Peyer's patch (tissue), 4 donors: ENCODE data around the gene UBTF. TPM values are rescaled to one million over a fixed set of nuclear protein-coding genes. Genes with fewer than 3 reads are reported as not detected.

Experiments used
- DNase-seq, 3 donors: peaks; one replicate each; pipeline ENCODE4 v3.0.0-alpha.2; 2017 to 2019
- H3K27ac ChIP-seq, 4 donors: fragments of 200-600 bp; sonication (generic); one replicate each; pipeline ENCODE4 v1.5.1; 2016 to 2019
- H3K27me3 ChIP-seq, 2 donors: fragments of 200-600 bp; sonication (generic); one replicate each; pipeline ENCODE4 v1.5.1; 2019
- H3K36me3 ChIP-seq, 3 donors: fragments of 200-600 bp; sonication (generic); one replicate each; pipeline ENCODE4 v1.5.1; 2016 to 2019
- H3K4me1 ChIP-seq, 4 donors: fragments of 200-600 bp; sonication (generic); one replicate each; pipeline ENCODE4 v1.5.1; 2016 to 2019
- H3K4me3 ChIP-seq, 4 donors: fragments of 200-600 bp; sonication (generic); 1 replicate in 3 of 4; 2 replicates in 1 of 4; pipeline ENCODE4 v1.5.1; 2016 to 2019; ENCODE audit warnings: mild to moderate bottlenecking in 1 of 4
- H3K9me3 ChIP-seq, 4 donors: fragments of 200-600 bp; sonication (generic); one replicate each; pipeline ENCODE4 v1.5.1; 2016 to 2019; ENCODE audit warnings: mild to moderate bottlenecking in 1 of 4
- CTCF ChIP-seq, 6 experiments: fragments of 450-650 bp in 4 of 6; fragments of 200-600 bp in 2 of 6; sonication (generic) in 1 of 6; IDR thresholded peaks; one replicate each; pipeline ENCODE4 v1.5.1; 2017 to 2019; ENCODE audit warnings: antibody characterized with exemption in 6 of 6, mild to moderate bottlenecking in 3 of 6, moderate library complexity in 1 of 6
- POLR2A ChIP-seq, 2 donors: fragments of 450-650 bp; IDR thresholded peaks; one replicate each; pipeline ENCODE4 v1.5.1; 2017; ENCODE audit warnings: antibody characterized with exemption in 2 of 2, mild to moderate bottlenecking in 2 of 2, moderate library complexity in 2 of 2
- total RNA-seq, 4 donors: library from RNA; depleted of rRNA; stranded (reverse); fragments of >200 nt; gene quantifications; one replicate each; pipeline ENCODE4 v1.1.0, GENCODE V29; 2016

The UBTF gene
- total RNA-seq, 4 donors from 2014 or later, result 58.4 to 167 (median 77.7) TPM

- peaks cover 0 to 71% (median 0%) of the 10 kb centered on the region in 3 donors for H3K36me3 ChIP-seq
Measured at GRCh38 chr17:44210342-44211192, 8.9 kb downstream of the UBTF start.

GRCh38 chr17:44209786-44210341 lies 9.6 kb downstream of the UBTF start:
- Histone ChIP-seq H3K4me3 (peak overlapping the region in 1 of 4 donors; percentile 16), H3K4me1 (peaks cover 0 to 25% (median 12%) of the 10 kb centered on the region in 4 donors), H3K9me3 (no peaks in the 10 kb centered on the region), H3K36me3 (peaks cover 0 to 64% (median 0%) of the 10 kb centered on the region in 3 donors), H3K27ac (peak overlapping the region in 2 of 4 donors; percentile 39 to 68), H3K27me3 (no peaks in the 10 kb centered on the region)
- TF ChIP-seq POLR2A (IDR thresholded peaks at IDR 0.05) (no peak), CTCF (IDR thresholded peaks at IDR 0.05) (no peak)
- no peak for DNase-seq

More at GRCh38 chr17:44210342-44211192, 8.9 kb downstream of the UBTF start:
- peak overlapping the region in 1 of 4 donors; percentile 16 for H3K4me3 ChIP-seq
- H3K27ac ChIP-seq, result peak overlapping the region; percentile 13 to 68 (median 39)
- peak in 1 of 2 donors; percentile 15 for TF ChIP-seq POLR2A (IDR thresholded peaks at IDR 0.05)
- peak; percentile 100 for TF ChIP-seq CTCF (IDR thresholded peaks at IDR 0.05)
- H3K9me3 ChIP-seq, result no peaks in the 10 kb centered on the region
- H3K27me3 ChIP-seq, result no peaks in the 10 kb centered on the region
- DNase-seq, result peak; percentile 92 to 96 (median 93)
- H3K4me1 ChIP-seq, result peaks cover 0 to 31% (median 14%) of the 10 kb centered on the region in 4 donors

- Histone ChIP-seq H3K36me3 (peaks cover 0 to 52% (median 0%) of the 10 kb centered on the region in 3 donors), H3K27me3 (no peaks in the 10 kb centered on the region), H3K9me3 (no peaks in the 10 kb centered on the region), H3K27ac (no peak overlapping the region), H3K4me3 (no peak overlapping the region), H3K4me1 (peaks cover 0 to 34% (median 10%) of the 10 kb centered on the region in 4 donors)
- no peak for DNase-seq
- no peak for TF ChIP-seq CTCF (IDR thresholded peaks at IDR 0.05)
- TF ChIP-seq POLR2A (IDR thresholded peaks at IDR 0.05), result no peak
Measured at GRCh38 chr17:44207743-44208142, 11.7 kb downstream of the UBTF start.

- Histone ChIP-seq H3K9me3 (no peaks in the 10 kb centered on the region), H3K4me3 (no peak overlapping the region), H3K4me1 (peaks cover 0 to 34% (median 10%) of the 10 kb centered on the region in 4 donors), H3K27ac (no peak overlapping the region), H3K27me3 (no peaks in the 10 kb centered on the region), H3K36me3 (peaks cover 0 to 52% (median 0%) of the 10 kb centered on the region in 3 donors)
- no peak for DNase-seq
- TF ChIP-seq POLR2A (IDR thresholded peaks at IDR 0.05) (no peak), CTCF (IDR thresholded peaks at IDR 0.05) (no peak)
Measured at GRCh38 chr17:44207319-44207718, 12.2 kb downstream of the UBTF start.

- TF ChIP-seq POLR2A (IDR thresholded peaks at IDR 0.05), result no peak
- no peak for TF ChIP-seq CTCF (IDR thresholded peaks at IDR 0.05)
- DNase-seq, result no peak
- Histone ChIP-seq H3K4me3 (no peak overlapping the region), H3K9me3 (no peaks in the 10 kb centered on the region), H3K4me1 (peaks cover 0 to 34% (median 10%) of the 10 kb centered on the region in 4 donors), H3K36me3 (peaks cover 0 to 52% (median 0%) of the 10 kb centered on the region in 3 donors), H3K27ac (no peak overlapping the region), H3K27me3 (no peaks in the 10 kb centered on the region)
Measured at GRCh38 chr17:44206825-44207155, 12.7 kb downstream of the UBTF start.
